Transverse colon (tissue), 4 donors: Measurements from ENCODE around the gene SDF2L1. TPM values are rescaled to one million over a fixed set of nuclear protein-coding genes. Genes with fewer than 3 reads are reported as not detected.

ENCODE experiments used
- DNase-seq: peaks from one replicate; pipeline ENCODE4 v3.0.0-alpha.2; 2019
- H3K27ac ChIP-seq, 4 donors: fragments of 200-600 bp; sonication (generic); 2 replicates each; pipeline ENCODE4 v1.5.1; 2016 to 2018; ENCODE audit warnings: inconsistent platforms in 4 of 4
- H3K27me3 ChIP-seq: fragments of 200-600 bp; sonication (generic); 2 replicates; pipeline ENCODE4 v1.5.1; 2017; ENCODE audit warnings: inconsistent platforms
- H3K36me3 ChIP-seq, 4 donors: fragments of 200-600 bp; sonication (generic); 2 replicates each; pipeline ENCODE4 v1.5.1; 2017 to 2019; ENCODE audit warnings: inconsistent platforms in 4 of 4
- H3K4me1 ChIP-seq, 4 donors: fragments of 200-600 bp; sonication (generic); 2 replicates each; pipeline ENCODE4 v1.5.1; 2017 to 2020; ENCODE audit warnings: inconsistent platforms in 4 of 4
- H3K4me3 ChIP-seq, 4 donors: fragments of 200-600 bp; sonication (generic); 1 replicate in 1 of 4; 2 replicates in 3 of 4; pipeline versions ENCODE4 v1.5.1 to v1.6.1; 2017 to 2019; ENCODE audit warnings: inconsistent platforms in 4 of 4
- H3K9me3 ChIP-seq, 2 donors: fragments of 200-600 bp; sonication (generic); 2 replicates each; pipeline ENCODE4 v1.5.1; 2017 to 2019; ENCODE audit warnings: inconsistent platforms in 2 of 2
- EP300 ChIP-seq: sonication (generic); formaldehyde crosslinking; IDR thresholded peaks from one replicate; pipeline ENCODE4 v1.6.1; 2017; ENCODE audit warnings: antibody characterized with exemption, low read depth
- POLR2A ChIP-seq: fragments of 450-650 bp; IDR thresholded peaks from one replicate; pipeline ENCODE4 v1.6.1; 2016; ENCODE audit warnings: antibody characterized with exemption, mild to moderate bottlenecking, moderate library complexity
- POLR2AphosphoS5 ChIP-seq, 3 donors: sonication (generic); formaldehyde crosslinking; IDR thresholded peaks; one replicate each; pipeline ENCODE4 v1.6.1; 2016; ENCODE audit warnings: antibody characterized with exemption in 3 of 3
- WGBS, 2 donors: methylation state at CpG; one replicate each; pipeline ENCODE4 v1.1.5; 2018; ENCODE audit warnings: low coverage in 1 of 2; 5-methylcytosine and 5-hydroxymethylcytosine counted together
- in situ Hi-C, 4 donors: fragments of 200-750 bp; cut with MboI; loops; one replicate each; pipeline versions ENCODE4 v1.15.0 to v1.15.1; 2017; ENCODE audit warnings: low sequenced_read_pairs in 3 of 4, low pct_ligation_motif_present in 1 of 4, low pct_unique_long_range_greater_than_20kb in 1 of 4
- intact Hi-C: fragments of 100-400 bp; cut with DNase I; formaldehyde crosslinking; loops from one replicate; pipeline ENCODE4 v1.15.1; 2023; ENCODE audit warnings: low total_unique reads
- total RNA-seq, 4 donors: library from RNA; depleted of rRNA; stranded (reverse); fragments of >200 nt; gene quantifications; one replicate each; pipeline ENCODE4 v1.1.0, GENCODE V29; 2016
- TF ChIP-seq, protein P1 (sequence below), 5 experiments: fragments of 200-600 bp in 3 of 5; fragments of 450-650 bp in 2 of 5; sonication (generic) in 3 of 5; IDR thresholded peaks; 1 replicate in 2 of 5; 2 replicates in 3 of 5; pipeline ENCODE4 v1.5.1; 2016 to 2017; ENCODE audit warnings: antibody characterized with exemption in 5 of 5, inconsistent platforms in 3 of 5, mild to moderate bottlenecking in 2 of 5, moderate library complexity in 1 of 5

The SDF2L1 gene
- total RNA-seq, 4 donors from 2014 or later, result 34.0 to 55.7 (median 39.5) TPM; not detected in 1

DNA sequence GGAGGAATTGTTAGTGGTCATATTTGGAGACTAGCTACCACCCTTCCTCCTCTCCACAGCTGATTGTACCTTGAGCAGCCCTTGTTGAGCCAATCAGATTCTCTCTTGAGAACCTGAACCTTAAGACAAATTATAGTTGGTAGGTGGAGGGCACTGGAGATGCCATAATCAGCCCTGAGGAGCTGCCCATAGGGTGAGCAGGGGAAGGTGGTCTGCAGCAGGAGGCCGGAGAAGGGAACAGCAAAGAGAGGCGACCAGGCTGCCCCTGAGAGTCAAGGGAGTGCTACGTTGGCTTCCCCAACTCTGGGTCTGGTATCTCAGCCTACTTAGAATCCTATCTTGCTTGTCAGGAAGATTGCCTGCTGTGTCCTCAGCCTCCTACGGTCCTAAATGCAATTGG lies 2.7 kb upstream of the SDF2L1 start:
- Histone ChIP-seq H3K4me3 (no peak overlapping the region), H3K27ac (no peak overlapping the region), H3K4me1 (peaks cover 4 to 21% (median 20%) of the 10 kb centered on the region in 4 donors), H3K27me3 (no peaks in the 10 kb centered on the region), H3K9me3 (no peaks in the 10 kb centered on the region), H3K36me3 (no peaks in the 10 kb centered on the region)
- no peak for DNase-seq
- intact Hi-C loops (no loop called here), in situ Hi-C loops (no loop called here)
- 85 to 100% methylated on average over 2 to 4 of the region's 4 CpGs for WGBS, 2 donors
- TF ChIP-seq POLR2A (no peak), EP300 (no peak), POLR2AphosphoS5 (IDR thresholded peaks at IDR 0.05) (no peak)
- TF ChIP-seq, protein P1, sequence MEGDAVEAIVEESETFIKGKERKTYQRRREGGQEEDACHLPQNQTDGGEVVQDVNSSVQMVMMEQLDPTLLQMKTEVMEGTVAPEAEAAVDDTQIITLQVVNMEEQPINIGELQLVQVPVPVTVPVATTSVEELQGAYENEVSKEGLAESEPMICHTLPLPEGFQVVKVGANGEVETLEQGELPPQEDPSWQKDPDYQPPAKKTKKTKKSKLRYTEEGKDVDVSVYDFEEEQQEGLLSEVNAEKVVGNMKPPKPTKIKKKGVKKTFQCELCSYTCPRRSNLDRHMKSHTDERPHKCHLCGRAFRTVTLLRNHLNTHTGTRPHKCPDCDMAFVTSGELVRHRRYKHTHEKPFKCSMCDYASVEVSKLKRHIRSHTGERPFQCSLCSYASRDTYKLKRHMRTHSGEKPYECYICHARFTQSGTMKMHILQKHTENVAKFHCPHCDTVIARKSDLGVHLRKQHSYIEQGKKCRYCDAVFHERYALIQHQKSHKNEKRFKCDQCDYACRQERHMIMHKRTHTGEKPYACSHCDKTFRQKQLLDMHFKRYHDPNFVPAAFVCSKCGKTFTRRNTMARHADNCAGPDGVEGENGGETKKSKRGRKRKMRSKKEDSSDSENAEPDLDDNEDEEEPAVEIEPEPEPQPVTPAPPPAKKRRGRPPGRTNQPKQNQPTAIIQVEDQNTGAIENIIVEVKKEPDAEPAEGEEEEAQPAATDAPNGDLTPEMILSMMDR (IDR thresholded peaks at IDR 0.05), result no peak

DNA sequence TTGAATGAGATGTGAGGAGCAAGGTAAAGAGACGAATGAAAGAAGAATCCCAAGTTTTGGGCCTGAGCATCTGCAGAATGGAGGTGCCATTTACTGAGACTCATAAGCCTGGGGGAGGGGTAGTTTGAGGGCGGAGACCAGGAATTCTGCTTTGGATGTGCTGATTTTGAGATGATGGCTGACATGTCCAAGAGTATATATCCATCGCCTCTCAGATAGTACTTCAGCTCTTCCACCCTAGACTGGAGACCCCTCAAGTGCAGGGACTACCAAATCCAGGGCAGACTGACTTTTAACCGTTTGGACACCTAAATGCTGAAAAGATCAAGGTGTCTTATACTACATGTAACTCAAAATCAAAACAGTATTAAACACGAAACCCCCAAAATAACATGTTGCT lies 1.3 kb upstream of the SDF2L1 start:
- H3K4me3 ChIP-seq, result no peak overlapping the region
- H3K27me3 ChIP-seq, result no peaks in the 10 kb centered on the region
- intact Hi-C loops, result no loop called here
- TF ChIP-seq POLR2A, result no peak
- TF ChIP-seq, protein P1 (IDR thresholded peaks at IDR 0.05), result no peak
- no peak for TF ChIP-seq POLR2AphosphoS5 (IDR thresholded peaks at IDR 0.05)
- no peak for TF ChIP-seq EP300
- no peaks in the 10 kb centered on the region for H3K36me3 ChIP-seq
- H3K4me1 ChIP-seq, result peaks cover 4 to 21% (median 20%) of the 10 kb centered on the region in 4 donors
- H3K9me3 ChIP-seq, result no peaks in the 10 kb centered on the region
- in situ Hi-C loops, result no loop called here
- H3K27ac ChIP-seq, result no peak overlapping the region
- DNase-seq, result no peak
- WGBS, 2 donors, result 79% methylated on average over 5 of the region's 5 CpGs

DNA sequence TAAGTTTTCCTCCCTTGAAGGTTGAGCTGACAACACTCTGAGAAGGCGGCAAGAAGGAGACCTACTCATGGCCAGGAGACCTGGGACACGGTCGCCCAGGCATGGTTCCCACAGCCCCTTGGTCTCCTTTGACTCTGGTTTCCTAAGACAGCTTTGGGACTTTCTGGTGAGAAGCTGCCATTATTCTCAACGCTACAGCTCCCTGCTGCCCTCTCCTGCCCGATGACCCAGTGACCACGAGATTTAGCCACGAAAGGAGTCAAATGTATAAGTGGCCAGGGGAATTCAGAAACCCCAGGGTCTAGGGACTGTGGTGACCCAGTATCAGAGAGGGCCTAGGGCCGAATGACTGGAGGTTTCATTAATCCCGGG lies 699 bp upstream of the SDF2L1 start:
- in situ Hi-C loops, result no loop called here
- TF ChIP-seq, protein P1 (IDR thresholded peaks at IDR 0.05), result peak in 4 of 5 experiments; percentile 31 to 49 (median 41)
- TF ChIP-seq POLR2AphosphoS5 (IDR thresholded peaks at IDR 0.05), result no peak
- 0 to 3% methylated on average over 1 to 6 of the region's 9 CpGs for WGBS, 2 donors
- H3K4me1 ChIP-seq, result peaks cover 4 to 22% (median 21%) of the 10 kb centered on the region in 4 donors
- peak overlapping the region; percentile 16 to 81 (median 56) for H3K4me3 ChIP-seq
- intact Hi-C loops, result no loop called here
- no peaks in the 10 kb centered on the region for H3K27me3 ChIP-seq
- peak; percentile 54 for DNase-seq
- H3K36me3 ChIP-seq, result no peaks in the 10 kb centered on the region
- peak overlapping the region; percentile 77 to 80 (median 80) for H3K27ac ChIP-seq
- no peaks in the 10 kb centered on the region for H3K9me3 ChIP-seq

DNA sequence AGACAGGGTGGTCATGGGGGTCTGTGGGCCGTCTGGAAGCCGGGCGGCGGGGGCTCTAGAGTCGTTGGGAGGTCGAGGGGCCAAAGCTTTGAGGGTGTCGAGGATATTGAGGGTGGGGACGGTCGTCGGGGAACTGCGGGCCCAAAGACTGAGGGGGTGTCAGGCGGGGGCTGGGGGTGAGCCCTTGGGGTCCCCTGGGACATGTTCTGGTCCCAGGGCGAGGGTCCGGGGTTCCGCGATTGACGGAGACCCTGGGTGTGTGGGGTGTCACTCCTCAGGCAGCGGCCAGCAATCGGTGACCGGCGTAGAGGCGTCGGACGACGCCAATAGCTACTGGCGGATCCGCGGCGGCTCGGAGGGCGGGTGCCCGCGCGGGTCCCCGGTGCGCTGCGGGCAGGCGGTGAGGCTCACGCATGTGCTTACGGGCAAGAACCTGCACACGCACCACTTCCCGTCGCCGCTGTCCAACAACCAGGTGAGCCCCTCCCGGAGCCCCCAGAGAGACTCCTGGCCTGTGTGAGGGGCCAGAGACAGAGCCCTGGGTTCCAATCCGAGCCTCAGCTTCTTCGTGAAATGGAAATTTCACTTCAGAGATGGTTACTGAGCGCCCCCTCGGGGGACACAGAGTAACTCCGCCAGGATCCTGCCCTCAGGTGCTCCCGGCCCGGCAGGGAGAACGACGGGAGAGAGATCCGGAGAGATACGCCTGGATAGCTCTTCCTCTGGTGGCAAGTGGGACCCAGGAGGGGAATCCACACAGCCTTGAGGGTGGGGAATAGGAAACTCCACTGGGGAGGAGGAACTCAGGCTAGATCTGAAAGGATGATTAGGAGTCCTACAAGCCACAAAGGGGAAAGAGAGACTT lies 714 bp downstream of the SDF2L1 start:
- intact Hi-C loops, result no loop called here
- H3K27me3 ChIP-seq, result no peaks in the 10 kb centered on the region
- peaks cover 4 to 24% (median 21%) of the 10 kb centered on the region in 4 donors for H3K4me1 ChIP-seq
- 1% methylated on average over 24 of the region's 56 CpGs; no CpG with 5 or more reads in 1 of the 2 donors for WGBS, 2 donors
- H3K36me3 ChIP-seq, result no peaks in the 10 kb centered on the region
- TF ChIP-seq POLR2AphosphoS5 (IDR thresholded peaks at IDR 0.05) (no peak), EP300 (no peak)
- TF ChIP-seq, protein P1 (IDR thresholded peaks at IDR 0.05), result peak; percentile 40 to 60 (median 48)
- in situ Hi-C loops, result no loop called here
- peak overlapping the region; percentile 77 to 83 (median 80) for H3K27ac ChIP-seq
- peak overlapping the region; percentile 51 to 81 (median 66) for H3K4me3 ChIP-seq
- no peaks in the 10 kb centered on the region for H3K9me3 ChIP-seq
- peak; percentile 71 for DNase-seq
